Stimulated activated naive CD8-positive, alpha-beta T cell treated with anti-CD3 and anti-CD28 coated beads, Interleukin-15, Interleukin-2, amounts not matched to agents 100 U/mL and 50 U/mL, for 24 hours (primary cell): ENCODE results near the gene CHCHD3.

Experiments used
- ATAC-seq: fragments of 150-1000 bp; cut with Tn5 transposase; one replicate; pipeline ENCODE4 v1.10.0; 2021
- DNase-seq: peaks from one replicate; pipeline ENCODE4 v3.0.0; 2021

CHCHD3 gene

DNA sequence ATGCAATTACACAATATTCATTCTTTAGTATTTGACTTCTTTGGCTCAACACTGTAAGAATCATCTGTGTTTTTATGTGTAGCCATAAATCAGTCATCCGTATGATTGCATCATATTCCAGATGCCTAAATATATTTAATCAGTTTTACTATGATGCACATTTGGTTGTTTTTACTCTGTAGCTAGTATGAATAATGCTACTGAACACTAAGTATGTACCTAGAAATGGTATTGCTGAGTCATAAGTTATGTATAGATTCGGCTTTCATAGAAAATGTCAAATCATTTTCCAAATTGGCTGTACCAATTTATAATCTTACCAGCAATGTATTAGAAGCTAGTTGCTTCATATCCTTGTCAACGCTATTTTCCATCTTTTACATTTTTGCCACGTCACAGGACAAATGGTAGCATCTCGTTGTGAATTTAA is 308.3 kb downstream of the CHCHD3 start:
- no peak for ATAC-seq
- DNase-seq: no peak

DNA sequence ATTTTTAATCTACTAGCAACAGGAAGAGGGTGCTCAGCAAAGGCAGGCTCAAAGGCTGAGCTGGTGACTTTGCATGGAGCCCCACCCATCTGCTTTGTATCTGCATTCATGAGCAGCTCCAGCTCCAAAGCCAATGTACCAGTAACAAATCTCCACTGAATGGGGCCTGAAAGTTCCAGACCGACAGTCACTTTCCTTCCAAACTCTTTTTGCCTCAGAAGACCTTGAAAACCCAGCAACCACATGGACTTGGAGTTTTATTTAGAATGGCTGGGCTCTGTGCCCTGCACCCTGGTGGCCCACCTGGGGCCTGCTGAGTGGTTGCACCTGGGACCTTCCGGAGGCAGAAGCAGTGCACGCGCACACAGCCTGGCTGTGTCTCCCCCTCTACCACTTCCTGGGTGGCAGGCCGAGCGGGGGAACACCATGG is 310.6 kb downstream of the CHCHD3 start:
- ATAC-seq (peak; percentile 68), DNase-seq (peak; percentile 22)

DNA sequence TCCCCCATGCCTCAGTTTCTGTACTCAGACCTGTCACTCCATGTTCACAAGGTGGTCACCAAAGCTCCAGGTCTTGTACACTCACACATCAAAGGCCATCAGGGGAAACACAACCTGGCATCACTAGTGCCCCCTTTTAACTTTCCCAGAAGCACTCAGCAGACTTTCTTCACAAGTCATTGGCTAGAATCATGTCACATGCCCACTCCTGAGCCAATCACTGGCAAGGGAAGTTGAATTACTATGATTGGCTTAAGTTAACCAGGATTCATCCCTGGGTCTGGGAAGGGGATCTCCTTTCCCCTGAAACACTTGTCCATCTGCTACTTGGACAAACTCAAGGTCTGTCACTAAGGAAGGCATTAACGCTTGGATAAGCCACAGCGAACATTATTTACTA is 311.8 kb downstream of the CHCHD3 start:
- no peak for DNase-seq
- ATAC-seq: no peak

DNA sequence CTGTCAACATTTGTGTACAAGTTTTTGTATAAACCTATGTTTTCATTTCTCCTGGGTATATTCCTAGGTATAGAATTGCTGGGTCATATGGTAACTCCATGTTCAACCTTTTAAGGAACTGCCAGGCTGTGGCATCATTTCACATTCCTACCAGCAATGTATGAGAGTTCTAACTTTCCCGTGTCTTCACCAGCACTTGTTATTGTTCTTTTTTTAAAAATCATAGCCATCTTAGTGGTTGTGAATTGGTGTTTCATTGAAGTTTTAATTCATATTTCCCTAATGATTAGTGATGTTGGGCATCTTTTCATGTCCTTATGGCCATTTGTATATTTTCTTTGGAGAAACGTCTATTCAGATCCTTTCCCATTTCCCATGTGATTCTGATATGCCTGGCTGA is 312.6 kb downstream of the CHCHD3 start:
- DNase-seq: no peak
- ATAC-seq: no peak

DNA sequence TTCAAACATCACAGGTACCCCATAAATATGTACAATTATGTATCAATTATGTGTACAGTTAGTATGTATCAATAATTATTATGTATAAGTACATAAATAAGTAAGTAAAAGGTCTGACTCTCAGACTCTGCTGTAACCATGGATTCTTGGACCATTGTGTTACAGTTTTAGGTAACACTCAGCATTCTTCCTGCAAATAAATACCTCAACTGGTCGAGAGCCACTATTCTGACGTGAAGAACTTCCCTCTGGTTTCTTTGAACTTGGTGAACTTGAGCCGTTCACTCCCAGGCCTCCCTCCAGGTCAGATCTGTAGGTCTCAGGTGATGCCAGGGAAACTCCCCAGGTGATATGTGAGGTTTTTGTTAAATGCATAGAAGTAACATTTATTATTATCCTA is 313.8 kb downstream of the CHCHD3 start:
- ATAC-seq: no peak
- no peak for DNase-seq

DNA sequence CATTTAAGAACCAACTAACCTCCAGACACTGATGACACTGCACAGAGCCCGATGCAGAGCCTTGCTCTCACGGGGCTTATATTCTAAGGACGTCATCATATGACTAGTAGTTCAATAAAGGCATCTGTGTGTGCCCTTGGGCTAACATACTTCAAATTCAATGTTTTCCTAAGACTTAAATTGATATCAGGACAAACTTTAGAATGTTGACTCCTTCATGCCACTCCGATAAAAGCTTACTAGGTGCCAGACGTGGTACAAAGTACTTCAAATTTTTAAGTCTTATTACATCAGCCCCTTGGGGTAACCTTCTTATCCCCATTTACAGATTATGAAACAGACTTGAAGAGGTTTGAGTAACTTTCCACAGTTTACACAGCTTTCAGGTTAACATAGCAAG is 314.5 kb downstream of the CHCHD3 start:
- ATAC-seq (no peak), DNase-seq (no peak)

DNA sequence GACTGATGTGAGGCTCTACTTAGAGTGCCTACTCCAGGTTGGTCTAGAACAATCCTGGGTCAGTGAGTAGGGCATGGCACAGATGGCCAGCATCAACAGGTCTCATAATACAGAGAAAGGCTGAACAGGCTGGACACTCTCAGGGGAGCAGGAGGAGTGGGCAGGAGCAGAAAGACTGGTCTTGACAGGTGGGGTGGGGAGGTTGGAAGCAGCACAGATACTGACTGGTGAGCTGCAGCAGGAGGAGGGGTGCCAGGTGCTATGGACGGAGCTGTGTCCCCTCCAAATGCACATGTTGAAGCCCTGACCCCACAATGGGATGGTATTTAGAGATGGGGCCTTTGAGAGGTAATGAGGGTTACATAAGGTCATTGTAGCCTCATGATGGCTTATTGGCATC is 315.2 kb downstream of the CHCHD3 start:
- ATAC-seq: no peak
- no peak for DNase-seq

DNA sequence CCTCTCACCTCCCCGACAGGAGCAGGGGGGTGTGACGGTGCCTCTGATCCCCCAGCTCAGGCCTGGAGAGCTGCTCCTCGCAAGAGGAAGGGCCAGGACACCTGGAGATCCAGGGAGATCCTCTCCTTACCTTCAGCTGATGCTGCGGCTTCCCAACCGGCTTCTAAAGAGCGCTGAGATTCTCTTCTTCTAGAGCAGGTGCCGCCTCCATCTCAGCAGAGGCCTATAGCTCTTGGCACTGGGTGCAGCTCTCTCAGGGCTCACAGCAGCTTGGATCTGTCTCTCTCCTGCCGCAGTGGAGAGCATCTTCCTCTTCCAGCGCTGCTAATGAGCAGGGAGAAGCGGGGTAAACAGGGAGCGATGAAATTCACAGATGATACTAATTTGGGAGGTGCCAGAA is 316.0 kb downstream of the CHCHD3 start:
- DNase-seq (no peak), ATAC-seq (no peak)

DNA sequence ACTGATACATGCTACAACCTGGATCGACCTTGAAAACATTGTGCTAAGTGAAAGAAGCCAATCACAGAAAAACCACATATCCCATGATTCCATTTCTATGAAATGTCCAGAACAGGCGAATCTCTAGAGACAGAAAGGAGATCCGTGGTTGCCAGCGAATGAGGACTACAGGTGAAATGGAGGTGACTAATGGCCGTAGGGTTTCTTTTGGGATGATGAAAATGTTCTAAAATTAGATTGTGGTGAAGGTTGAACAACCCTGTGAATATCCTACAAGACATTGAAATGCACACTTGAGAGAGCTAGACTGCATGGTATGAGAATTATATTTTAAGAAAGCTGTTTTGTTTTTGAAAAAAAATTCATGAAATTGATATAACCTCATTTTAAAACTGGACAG is 317.1 kb downstream of the CHCHD3 start:
- ATAC-seq: no peak
- no peak for DNase-seq

DNA sequence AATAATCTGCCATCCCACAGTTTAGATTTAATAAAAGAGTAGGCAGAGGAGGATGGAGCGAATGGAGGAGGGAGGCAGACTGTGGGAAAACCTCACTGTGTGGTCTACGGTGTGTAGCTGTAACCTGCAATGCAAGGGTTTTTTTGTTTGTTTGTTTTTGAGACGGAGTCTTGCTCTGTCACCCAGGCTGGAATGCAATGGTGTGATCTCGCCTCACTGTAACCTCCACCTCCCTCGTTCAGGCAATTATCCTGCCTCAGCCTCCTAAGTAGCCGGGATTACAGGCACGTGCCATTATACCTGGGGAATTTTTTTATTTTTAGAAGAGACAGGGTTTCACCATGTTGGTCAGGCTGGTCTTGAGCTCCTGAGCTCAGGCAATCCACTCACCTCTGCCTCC is 321.0 kb downstream of the CHCHD3 start:
- DNase-seq: no peak
- ATAC-seq: no peak

DNA sequence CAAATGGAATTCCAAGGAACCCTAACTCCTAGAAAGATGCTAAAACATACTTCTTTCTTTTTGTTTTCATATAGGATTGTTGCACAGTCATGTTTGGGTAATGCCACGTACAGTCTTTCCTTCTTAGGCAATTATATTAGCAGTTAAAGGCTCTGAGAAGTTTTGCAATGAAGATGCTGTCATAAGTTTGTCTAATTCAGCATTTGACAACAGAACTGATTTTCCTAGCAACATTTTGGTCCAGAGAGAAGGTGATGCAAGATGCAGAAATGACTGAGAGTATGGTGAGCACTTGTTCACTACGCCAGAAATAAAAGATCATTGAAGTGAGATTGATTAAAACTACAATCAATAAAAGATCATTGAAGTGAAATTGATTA is 321.7 kb downstream of the CHCHD3 start:
- ATAC-seq: no peak
- DNase-seq: no peak

DNA sequence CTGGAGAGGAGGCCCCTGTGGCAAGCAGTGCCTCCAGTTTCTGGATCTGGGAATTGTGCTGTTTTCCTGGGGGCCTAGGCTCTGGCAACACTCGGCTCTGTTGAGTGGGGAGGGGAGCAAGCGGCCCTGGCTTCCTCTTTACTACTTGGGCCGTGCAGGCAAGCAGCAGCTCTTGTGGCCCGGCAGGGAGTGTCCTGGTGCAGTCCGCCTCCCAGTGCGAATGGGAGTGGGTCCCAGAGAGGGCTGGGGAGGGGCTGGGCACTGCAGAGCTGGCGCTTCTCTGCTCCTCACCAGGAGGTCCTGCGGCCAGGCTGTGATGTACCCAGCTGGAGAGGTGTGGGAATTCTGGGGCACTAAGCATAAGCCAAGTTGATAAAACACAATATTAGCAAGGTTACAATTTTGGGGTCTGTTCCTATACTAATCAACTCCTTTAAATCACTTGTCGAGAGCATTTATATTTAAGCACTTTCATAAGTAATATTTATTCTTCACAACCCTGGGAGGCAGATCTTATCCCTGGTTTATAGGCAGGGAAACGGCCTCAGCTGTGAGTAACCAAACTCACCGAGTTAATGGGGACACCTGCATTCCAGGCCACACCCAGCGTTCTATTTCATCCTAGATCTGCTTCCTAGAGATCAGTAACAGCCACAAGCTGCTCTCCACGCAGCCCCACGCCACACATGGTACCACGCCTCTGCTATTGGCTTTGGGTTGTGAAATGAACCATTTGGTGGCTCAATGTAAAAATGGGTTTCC is 322.2 kb downstream of the CHCHD3 start:
- ATAC-seq (no peak), DNase-seq (no peak)

DNA sequence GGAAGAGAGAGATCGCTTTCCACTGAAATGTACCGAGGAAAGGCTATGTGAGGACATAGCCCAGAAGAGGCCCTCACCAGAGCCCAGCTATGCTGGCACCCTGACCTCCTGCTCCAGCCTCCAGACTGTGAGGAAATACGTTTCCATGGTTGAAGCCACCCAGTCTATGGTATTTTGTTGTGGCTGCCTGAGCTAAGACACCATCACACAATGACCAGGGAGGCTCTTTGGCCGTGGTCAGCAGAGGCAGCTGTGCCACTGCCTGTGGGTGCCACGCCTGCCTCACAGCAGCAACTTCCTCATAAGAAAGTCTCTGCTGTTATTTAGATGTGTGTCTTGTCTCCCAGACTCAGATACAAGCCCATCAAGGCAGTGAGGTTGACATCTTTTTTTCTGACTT is 322.9 kb downstream of the CHCHD3 start:
- ATAC-seq (no peak), DNase-seq (no peak)

DNA sequence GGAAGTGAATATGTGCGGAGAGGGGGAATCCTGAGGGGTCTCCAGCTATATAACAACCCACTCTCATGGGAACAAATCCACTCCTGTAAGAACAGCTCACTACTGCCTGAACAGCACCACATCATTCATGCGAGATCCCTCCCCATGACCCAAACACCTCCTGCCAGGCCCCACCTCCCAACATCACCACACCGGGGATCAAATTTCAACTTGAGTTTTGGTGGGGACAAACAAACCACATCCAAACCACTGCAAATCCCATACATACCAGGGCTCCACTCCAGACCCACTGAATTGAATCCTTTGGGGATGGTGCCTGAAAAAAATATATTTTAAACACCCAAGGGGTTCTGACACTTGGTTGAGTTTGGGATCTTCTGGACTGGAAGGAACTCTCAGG is 324.1 kb downstream of the CHCHD3 start:
- ATAC-seq (no peak), DNase-seq (no peak)

DNA sequence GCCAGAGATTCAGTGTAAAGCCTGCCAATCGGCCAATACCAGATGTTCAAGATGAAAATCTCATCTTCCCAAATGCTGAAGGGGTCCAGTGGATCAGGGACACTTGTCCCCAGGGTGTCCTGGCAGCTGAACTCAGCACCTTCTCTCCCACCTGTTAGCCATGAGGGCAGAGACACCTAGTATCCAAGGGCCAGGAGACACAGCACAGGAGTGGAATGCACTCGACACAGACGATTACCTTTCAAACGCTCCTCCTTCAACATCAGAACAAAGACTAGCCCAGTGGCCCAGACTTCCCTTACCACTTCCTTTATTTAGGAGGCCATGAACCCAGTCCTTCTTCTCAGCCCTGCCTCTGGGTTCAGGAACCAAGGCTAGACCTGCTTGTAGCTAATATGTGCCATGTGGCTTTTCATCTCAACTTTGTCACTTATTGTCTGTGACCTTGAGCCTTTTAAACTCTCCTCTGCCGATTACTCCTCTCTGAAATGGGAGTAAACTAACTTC is 325.4 kb downstream of the CHCHD3 start:
- ATAC-seq (no peak), DNase-seq (no peak)

DNA sequence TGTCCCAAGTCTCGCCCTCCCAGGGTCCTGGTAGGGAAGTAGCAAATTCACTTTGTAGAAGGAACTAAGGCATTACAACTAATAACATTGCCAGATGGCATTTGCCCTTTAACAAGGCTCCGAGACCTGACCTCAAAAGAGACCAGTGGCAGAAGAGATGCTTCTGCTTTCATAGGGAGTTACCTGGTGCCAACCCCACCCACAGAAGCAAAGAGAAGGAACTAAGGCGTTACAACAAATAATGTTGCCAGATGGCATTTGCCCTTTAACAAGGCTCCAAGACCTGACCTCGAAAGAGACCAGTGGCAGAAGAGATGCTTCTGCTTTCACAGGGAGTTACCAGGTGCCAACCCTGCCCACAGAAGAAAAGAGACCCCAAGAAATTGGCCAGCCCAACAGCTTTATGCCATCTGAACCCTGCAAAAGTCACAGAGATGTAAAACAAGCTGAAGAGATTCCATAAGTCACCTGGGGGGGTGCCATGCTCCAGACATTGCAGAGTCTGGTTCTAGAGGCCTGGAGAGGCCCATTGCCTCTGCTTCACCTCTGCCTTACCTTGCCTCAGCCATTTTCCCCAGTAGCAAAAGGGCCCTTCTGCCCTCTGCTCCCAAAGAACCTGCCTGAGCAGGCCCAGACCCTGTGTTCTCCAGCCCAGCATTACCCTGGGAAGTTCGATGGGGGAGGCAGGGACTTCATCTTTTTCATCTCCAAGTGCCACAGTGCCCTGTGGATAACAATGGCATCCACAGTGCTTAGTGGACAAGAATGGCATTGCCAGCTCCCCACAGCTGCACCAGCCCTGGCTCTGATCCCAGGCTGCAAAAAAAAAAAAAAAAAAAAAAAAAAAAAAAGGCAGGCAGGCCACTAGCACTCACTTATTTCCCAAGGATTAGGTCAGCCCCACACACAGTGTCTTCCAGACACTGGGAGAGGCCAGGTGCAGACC is 326.1 kb downstream of the CHCHD3 start:
- ATAC-seq: no peak
- DNase-seq: no peak

DNA sequence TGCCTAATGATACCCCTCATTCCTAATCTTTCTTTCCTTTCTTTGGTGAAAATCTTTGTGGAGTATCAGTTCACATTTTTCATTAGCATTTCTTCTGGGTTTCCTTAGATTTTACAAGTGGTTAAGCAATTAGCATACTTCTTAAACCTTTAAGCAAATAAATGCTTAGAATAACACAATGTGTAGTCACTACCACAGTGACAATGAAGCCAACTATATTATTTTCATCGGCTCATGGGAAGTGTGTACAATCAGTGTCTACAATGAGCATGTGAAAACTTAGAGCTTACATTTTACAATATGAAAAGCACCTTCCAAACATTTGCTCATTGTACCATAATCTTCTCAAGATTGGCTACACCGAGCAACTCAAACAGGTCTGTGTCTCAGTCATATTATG is 329.5 kb downstream of the CHCHD3 start:
- DNase-seq (no peak), ATAC-seq (no peak)

DNA sequence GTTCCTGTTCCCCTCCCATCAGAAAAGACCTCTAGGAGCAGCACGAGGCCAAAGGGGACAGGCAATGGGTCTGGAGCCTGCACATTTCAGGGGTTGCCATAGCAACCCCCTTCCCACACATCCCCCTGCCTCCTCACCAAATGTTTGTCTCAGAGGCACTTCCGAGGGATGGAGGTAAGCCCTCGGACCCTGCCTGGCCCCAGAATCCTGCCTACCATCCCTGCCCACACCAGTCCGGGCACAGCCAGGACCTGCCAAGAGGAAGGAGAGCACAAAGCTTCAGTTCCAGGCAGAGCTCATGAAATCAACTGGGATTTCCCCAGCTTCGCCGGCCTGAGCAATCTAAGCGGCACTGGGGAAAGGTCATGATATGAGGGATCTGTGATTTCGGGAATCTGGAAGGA is 330.6 kb downstream of the CHCHD3 start:
- ATAC-seq: no peak
- no peak for DNase-seq

DNA sequence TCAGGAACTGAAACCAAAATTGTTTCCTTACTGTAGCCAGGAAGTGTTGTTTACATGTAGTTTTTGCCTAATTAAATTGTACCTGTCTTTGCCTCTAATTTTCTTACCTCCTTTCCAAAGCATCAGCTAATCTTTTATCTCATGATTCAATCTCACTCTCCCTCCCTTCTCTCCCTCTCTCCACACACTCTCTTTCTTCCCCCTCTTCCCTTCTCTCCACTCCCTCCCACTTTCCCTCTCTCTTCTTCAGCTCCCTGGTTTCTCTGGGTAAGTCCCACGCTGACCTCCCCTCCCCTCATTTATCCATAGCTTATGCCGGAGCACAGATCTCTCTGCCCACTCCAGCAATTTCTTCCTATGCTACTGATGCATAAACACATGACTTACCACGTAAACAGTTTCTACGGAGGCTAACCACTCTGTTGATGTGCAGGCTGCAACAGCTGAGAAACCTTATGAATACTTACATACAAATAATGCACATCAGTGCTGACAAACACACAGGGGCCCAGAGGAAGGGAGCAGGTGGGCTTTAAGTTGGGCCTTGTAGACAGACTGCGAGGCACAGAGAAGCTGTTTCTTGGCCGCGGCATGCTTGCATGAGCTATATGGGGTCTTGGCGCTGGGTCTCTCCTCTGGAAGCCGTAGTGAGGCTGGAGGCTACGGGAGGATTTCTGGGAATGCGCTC is 331.2 kb downstream of the CHCHD3 start:
- ATAC-seq (no peak), DNase-seq (no peak)

DNA sequence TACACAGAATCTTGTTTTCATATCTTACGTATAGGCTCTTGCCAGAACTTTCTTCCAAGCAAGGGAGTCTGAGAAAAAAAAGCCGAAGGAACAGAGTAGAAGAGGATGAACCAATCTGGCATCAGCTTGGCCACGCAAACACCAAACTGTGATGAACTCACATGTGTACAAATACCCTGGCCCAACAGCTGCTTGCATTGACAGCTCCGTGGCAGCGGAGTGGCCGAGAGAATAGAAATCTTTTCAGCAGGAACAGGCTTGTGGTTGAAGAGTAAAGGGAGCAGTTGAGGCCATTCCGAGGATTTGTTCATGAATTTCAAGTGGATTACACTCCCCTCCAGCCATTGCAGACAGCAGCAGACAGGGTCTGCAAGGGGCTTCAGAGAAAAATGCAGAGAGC is 331.8 kb downstream of the CHCHD3 start:
- ATAC-seq (no peak), DNase-seq (no peak)

DNA sequence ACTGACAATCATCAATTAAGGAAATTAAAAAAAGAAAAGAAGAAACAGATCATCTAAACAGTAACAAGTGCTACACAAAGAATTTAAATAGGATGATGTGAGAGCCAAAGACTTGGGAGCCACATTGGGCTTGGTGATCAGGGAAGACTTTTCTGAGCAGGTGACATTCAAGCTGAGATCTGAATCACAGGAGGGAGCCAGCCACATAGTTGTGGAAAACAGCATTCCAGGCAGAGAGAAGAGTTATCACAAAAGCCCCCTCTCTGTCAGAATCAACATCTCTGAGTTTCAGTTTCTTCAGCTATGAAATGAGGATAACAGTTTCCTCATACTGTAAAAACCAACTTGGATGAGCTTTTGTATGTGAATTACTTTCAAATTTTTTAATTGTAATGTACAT is 336.4 kb downstream of the CHCHD3 start:
- DNase-seq: no peak
- no peak for ATAC-seq

DNA sequence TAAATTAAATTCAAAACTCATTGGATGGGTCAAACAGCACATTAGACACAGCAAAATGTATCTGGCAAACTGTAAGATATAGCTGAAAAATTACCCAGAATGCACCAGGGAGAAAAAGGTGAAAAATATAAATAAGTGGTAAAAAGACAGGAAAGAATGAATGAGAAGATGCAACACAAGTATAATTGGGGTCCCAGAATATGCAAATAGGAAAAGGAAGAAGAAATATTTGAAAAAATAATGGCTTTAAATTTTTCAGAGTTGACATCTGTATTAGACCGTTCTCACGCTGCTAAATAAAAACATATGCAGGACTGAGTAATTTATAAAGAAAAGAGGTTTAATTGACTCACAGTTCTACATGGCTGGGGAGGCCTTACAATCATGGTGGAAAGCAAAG is 337.9 kb downstream of the CHCHD3 start:
- no peak for ATAC-seq
- no peak for DNase-seq

DNA sequence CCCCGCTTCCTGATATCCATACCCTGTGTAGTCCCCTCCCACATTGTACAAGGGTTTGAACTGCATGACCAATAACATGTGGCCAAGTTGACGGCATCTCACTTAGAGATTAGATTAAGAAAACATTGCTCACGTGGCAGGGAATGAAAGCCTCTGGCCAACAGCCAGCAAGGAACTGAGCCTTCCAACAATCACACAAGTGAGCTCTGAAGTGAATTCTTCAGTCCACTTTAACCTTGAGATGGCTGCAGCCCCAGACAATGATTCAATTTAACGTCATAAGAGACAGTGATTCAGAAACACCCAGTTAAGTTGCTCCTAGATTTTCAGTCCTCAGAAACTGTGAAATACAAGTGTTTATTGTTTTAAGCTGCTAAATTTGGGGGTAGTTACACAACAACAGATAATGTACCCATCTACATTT is 339.7 kb downstream of the CHCHD3 start:
- DNase-seq (no peak), ATAC-seq (no peak)
